ENCODE results near the gene SGCE. TPM values are rescaled to one million over a fixed set of nuclear protein-coding genes. Genes with fewer than 3 reads are reported as not detected.
"Not testable (repeated sequence)": the region's sequence is repeated elsewhere in the genome, so short reads cannot be mapped to it uniquely, and the experiment has no call there.

Gene SGCE, protein sequence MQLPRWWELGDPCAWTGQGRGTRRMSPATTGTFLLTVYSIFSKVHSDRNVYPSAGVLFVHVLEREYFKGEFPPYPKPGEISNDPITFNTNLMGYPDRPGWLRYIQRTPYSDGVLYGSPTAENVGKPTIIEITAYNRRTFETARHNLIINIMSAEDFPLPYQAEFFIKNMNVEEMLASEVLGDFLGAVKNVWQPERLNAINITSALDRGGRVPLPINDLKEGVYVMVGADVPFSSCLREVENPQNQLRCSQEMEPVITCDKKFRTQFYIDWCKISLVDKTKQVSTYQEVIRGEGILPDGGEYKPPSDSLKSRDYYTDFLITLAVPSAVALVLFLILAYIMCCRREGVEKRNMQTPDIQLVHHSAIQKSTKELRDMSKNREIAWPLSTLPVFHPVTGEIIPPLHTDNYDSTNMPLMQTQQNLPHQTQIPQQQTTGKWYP
- 6.8 and 7.1 TPM in 2 replicates for total RNA-seq

DNA sequence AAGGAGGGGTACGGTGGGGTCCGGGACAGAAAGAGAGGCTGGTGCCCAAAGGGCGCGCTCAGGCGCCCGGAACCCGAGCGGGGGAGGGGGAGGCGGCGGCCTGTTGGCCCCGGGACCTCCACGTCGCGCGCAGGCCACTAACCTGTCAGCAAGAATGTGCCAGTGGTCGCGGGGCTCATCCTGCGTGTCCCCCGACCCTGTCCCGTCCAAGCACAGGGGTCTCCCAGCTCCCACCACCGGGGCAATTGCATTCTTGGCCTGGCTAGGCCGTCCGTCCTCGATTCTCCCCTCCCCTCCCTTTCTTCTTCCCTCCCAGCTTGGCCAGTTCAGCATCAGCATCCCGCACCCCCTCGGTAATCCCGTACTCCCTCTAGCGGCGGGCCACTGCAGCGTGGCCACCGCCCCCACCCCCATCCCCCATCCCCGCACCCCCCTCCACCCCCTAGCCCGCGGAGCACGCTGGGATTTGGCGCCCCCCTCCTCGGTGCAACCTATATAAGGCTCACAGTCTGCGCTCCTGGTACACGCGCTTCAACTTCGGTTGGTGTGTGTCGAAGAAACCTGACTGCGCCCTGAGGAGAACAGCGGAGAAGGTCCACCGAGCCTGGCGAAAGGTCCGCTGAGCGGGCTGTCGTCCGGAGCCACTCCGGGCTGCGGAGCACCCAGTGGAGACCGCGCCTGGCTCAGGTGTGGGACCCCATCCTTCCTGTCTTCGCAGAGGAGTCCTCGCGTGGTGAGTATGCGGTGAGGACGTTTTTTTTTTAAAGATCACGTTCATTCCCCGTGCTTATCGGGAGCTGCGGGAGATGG, at the start of gene SGCE:
SGCE (minus strand) TSS at position 286 of the 810 bp plus-strand sequence; CDS start at position 251, 35 bp downstream.
- peaks cover 13% of the 10 kb centered on the region for H3K27me3 Mint-ChIP-seq
- DNase-seq, result peak; percentile 49
- H3K27ac Mint-ChIP-seq, result peak within 1 kb of the TSS; percentile 79
- intact Hi-C loops (cut with micrococcal nuclease), result loop anchor here (2.0 to 10.0 kb wide), 10 partner anchors 35 to 1424 kb away; partner anchors contain the start of genes BET1 and VPS50
- H3K9me3 Mint-ChIP-seq, result peaks cover 2% of the 10 kb centered on the region
- no peak for ATAC-seq (ENCODE audit: low read depth)
- H3K4me3 Mint-ChIP-seq, result peak within 1 kb of the TSS; percentile 89
- TF ChIP-seq, protein P1, sequence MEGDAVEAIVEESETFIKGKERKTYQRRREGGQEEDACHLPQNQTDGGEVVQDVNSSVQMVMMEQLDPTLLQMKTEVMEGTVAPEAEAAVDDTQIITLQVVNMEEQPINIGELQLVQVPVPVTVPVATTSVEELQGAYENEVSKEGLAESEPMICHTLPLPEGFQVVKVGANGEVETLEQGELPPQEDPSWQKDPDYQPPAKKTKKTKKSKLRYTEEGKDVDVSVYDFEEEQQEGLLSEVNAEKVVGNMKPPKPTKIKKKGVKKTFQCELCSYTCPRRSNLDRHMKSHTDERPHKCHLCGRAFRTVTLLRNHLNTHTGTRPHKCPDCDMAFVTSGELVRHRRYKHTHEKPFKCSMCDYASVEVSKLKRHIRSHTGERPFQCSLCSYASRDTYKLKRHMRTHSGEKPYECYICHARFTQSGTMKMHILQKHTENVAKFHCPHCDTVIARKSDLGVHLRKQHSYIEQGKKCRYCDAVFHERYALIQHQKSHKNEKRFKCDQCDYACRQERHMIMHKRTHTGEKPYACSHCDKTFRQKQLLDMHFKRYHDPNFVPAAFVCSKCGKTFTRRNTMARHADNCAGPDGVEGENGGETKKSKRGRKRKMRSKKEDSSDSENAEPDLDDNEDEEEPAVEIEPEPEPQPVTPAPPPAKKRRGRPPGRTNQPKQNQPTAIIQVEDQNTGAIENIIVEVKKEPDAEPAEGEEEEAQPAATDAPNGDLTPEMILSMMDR (IDR thresholded peaks at IDR 0.05), result no peak
- H3K36me3 Mint-ChIP-seq (ENCODE audit: low read depth), result no peaks in the 10 kb centered on the region
- peaks cover 20% of the 10 kb centered on the region for H3K4me1 Mint-ChIP-seq
- ChIA-PET CTCF (interaction anchor here (1.1 to 3.0 kb wide), 4 partner anchors 35 to 821 kb away, joined by 3 to 20 read pairs (median 4); no protein-coding TSS in a partner anchor), POLR2A (interaction anchor here (0.7 to 1.5 kb wide), 2 partner anchors 35 to 75 kb away, joined by 4 to 5 read pairs; no protein-coding TSS in a partner anchor)

DNA sequence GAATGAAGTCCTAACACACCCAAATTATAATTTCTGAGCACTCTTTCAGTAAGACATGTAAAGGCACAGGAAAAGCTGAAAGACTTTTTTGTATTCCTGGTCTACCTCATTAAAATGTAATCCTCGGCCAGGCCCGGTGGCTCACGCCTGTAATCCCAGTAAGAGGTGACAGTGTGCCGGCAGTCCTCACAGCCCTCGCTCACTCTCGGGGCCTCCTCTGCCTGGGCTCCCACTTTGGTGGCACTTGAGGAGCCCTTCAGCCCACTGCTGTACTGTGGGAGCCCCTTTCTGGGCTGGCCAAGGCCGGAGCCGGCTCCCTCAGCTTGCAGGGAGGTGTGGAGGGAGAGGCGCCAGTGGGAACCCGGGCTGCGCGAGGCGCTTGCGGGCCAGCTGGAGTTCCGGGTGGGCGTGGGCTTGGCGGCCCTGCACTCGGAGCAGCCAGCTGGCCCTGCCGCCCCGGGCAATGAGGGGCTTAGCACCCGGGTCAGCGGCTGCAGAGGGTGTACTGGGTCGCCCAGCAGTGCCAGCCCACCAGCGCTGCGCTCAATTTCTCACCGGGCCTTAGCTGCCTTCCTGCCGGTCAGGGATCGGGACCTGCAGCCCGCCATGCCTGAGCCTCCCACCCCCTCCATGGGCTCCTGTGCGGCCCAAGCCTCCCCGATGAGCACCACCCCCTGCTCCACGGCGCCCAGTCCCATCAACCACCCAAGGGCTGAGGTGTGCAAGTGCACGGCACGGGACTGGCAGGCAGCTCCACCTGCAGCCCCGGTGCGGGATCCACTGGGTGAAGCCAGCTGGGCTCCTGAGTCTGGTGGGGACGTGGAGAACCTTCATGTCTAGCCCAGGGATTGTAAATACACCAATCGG, 49.5 kb upstream of the SGCE start:
- H3K4me1 Mint-ChIP-seq; DNase-seq; H3K36me3 Mint-ChIP-seq (ENCODE audit: low read depth); intact Hi-C loops (cut with micrococcal nuclease); H3K27ac Mint-ChIP-seq; POLR2A ChIA-PET; H3K4me3 Mint-ChIP-seq; ATAC-seq (ENCODE audit: low read depth); CTCF ChIA-PET; H3K27me3 Mint-ChIP-seq; H3K9me3 Mint-ChIP-seq: not testable (repeated sequence)

DNA sequence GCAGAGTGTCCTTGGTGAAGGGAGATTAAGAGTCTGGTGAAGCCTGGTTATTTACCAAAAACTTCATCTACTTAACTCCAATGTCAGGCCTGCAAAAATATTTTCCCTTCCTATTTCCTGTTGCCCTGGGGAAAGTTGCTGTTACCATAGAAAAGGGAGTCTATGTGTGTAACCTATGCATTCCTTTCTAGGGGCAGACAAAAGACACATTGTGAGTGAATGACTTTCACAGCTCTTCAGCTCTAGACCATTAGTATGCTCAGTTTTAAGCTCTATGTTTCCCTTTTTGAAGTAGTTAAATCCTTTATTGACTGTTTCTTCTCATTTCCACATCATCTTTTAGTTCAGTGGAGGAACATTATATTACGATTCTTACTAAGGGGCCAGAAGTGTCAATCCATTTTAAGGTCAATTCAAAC, 45.6 kb upstream of the SGCE start:
- H3K27ac Mint-ChIP-seq, result no peak overlapping the region
- DNase-seq, result no peak
- intact Hi-C loops (cut with micrococcal nuclease), result no loop called here
- H3K36me3 Mint-ChIP-seq (ENCODE audit: low read depth), result no peaks in the 10 kb centered on the region
- POLR2A ChIA-PET, result no interaction called here
- TF ChIP-seq, protein P1 (IDR thresholded peaks at IDR 0.05), result no peak
- H3K27me3 Mint-ChIP-seq, result peaks cover 10% of the 10 kb centered on the region
- no peak overlapping the region for H3K4me3 Mint-ChIP-seq
- H3K4me1 Mint-ChIP-seq, result no peaks in the 10 kb centered on the region
- H3K9me3 Mint-ChIP-seq, result no peaks in the 10 kb centered on the region
- no peak for ATAC-seq (ENCODE audit: low read depth)
- CTCF ChIA-PET, result no interaction called here

DNA sequence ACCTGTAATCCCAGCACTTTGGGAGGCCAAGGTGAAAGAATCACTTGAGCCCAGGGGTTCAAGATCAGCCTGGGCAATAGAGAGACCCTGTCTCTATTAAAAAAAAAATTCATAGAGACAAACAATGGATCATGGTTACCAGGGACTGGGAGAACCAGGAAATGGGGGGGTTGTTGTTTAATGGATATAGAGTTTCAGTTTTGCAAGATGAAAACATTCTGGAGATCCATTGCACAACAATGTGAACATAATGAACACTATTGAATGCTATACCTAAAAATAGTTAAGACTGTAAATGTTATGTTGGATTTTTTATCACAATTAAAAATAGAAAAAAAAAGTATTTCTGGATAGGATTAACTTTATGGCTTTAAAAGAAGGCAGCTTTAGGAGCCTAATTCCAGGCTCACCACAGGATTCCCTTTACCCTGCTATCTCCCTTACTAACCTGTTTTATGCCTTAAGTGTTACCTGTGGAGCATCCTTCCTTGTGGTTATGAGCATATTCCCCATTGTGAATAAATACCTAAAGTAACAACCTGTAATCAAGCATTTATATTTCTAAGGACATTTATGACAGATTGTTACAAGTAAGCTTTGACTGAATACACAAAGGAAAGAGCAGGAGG, 45.1 kb upstream of the SGCE start:
- Mint-ChIP-seq H3K4me3 (no peak overlapping the region), H3K27ac (no peak overlapping the region), H3K9me3 (no peaks in the 10 kb centered on the region), H3K36me3 (ENCODE audit: low read depth) (no peaks in the 10 kb centered on the region), H3K27me3 (peaks cover 11% of the 10 kb centered on the region), H3K4me1 (no peaks in the 10 kb centered on the region)
- ChIA-PET CTCF (no interaction called here), POLR2A (no interaction called here)
- TF ChIP-seq, protein P1 (IDR thresholded peaks at IDR 0.05), result no peak
- intact Hi-C loops (cut with micrococcal nuclease), result no loop called here
- ATAC-seq (ENCODE audit: low read depth) (no peak), DNase-seq (no peak)

DNA sequence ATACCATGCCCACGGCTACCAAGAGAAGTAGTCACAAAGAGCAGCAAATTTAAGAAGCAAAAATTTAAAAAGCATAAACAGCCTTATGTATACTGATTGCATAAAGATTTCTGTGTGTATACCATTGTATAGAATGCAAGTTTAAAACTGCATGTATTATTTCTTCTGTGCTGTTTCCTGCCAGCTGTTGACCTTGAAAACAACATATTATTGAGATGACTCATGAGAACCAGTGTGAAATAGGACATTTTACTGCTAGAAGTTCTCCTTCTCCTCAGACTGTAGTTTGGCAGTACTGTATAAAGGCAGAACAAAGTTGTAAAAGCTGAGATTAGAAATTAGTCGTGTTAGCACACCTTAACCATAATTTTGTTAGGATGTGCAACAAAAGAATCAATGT, 42.3 kb upstream of the SGCE start:
- no peaks in the 10 kb centered on the region for H3K4me1 Mint-ChIP-seq
- H3K27me3 Mint-ChIP-seq, result peaks cover 10% of the 10 kb centered on the region
- TF ChIP-seq, protein P1 (IDR thresholded peaks at IDR 0.05), result no peak
- H3K4me3 Mint-ChIP-seq, result no peak overlapping the region
- H3K9me3 Mint-ChIP-seq, result no peaks in the 10 kb centered on the region
- H3K27ac Mint-ChIP-seq, result no peak overlapping the region
- ChIA-PET POLR2A (no interaction called here), CTCF (no interaction called here)
- no peak for DNase-seq
- ATAC-seq (ENCODE audit: low read depth), result no peak
- H3K36me3 Mint-ChIP-seq (ENCODE audit: low read depth), result no peaks in the 10 kb centered on the region
- intact Hi-C loops (cut with micrococcal nuclease), result no loop called here

Measured in activated B cell treated with CpG ODN at 0.5 μM for 24 hours (primary cell).